T-helper 2 cell (primary cell): ENCODE data around the gene POLD1.
"Not testable (repeated sequence)": the region's sequence is repeated elsewhere in the genome, so short reads cannot be mapped to it uniquely, and the experiment has no call there.

ENCODE experiments used
- DNase-seq, 5 experiments: peaks; one replicate each; pipeline versions ENCODE4 v3.0.0 to v3.0.0-alpha.2; 2012 to 2022
- total RNA-seq, 2 donors: gene quantifications; one replicate each; lab custom pipeline; 2026; lab: John Stamatoyannopoulos, UW

POLD1 gene
- 20.3 to 22.4 reads per million in 2 donors for total RNA-seq

GRCh38 chr19:50383852-50384684 lies at the start of gene POLD1:
Gene POLD1 (plus strand): TSS chr19:50384347. CDS start chr19:50398852, 14,505 bp downstream.
- DNase-seq = peak; percentile 97 to 99 (median 99)

- DNase-seq = no peak
Observed at GRCh38 chr19:50334741-50335421, 49.3 kb upstream of the POLD1 start.

- not testable (repeated sequence) for DNase-seq
Observed at GRCh38 chr19:50337031-50337430, 47.1 kb upstream of the POLD1 start.

- no peak for DNase-seq
Observed at GRCh38 chr19:50340331-50340730, 43.8 kb upstream of the POLD1 start.

GRCh38 chr19:50341091-50341564 lies 43.0 kb upstream of the POLD1 start:
- no peak for DNase-seq

GRCh38 chr19:50344661-50345318 lies 39.4 kb upstream of the POLD1 start:
- DNase-seq = no peak

GRCh38 chr19:50347089-50347581 lies 37.0 kb upstream of the POLD1 start:
- peak in 1 of 5 experiments; percentile 74 for DNase-seq

GRCh38 chr19:50349277-50350057 lies 34.7 kb upstream of the POLD1 start:
- no peak for DNase-seq

GRCh38 chr19:50352242-50352641 lies 31.9 kb upstream of the POLD1 start:
- no peak for DNase-seq

- DNase-seq = not testable (repeated sequence)
Observed at GRCh38 chr19:50353487-50353880, 30.7 kb upstream of the POLD1 start.

GRCh38 chr19:50356691-50357177 lies 27.4 kb upstream of the POLD1 start:
- no peak for DNase-seq

- DNase-seq = peak; percentile 72 to 90 (median 81)
Observed at GRCh38 chr19:50357178-50358100, 26.7 kb upstream of the POLD1 start.

- peak; percentile 59 to 81 (median 66) for DNase-seq
Observed at GRCh38 chr19:50358483-50359327, 25.4 kb upstream of the POLD1 start.

GRCh38 chr19:50359328-50359818 lies 24.8 kb upstream of the POLD1 start:
- no peak for DNase-seq

- peak in 1 of 5 experiments; percentile 33 for DNase-seq
Observed at GRCh38 chr19:50361290-50362029, 22.7 kb upstream of the POLD1 start.

GRCh38 chr19:50362030-50362412 lies 22.1 kb upstream of the POLD1 start:
- DNase-seq = no peak

GRCh38 chr19:50362656-50363424 lies 21.3 kb upstream of the POLD1 start:
- no peak for DNase-seq
